Endothelial cell of hepatic sinusoid (primary cell): ENCODE results near the gene ADGRL2.

ENCODE experiments used
- in situ Hi-C: cut with HindIII; loops from 2 replicates; pipeline ENCODE4 v1.10.0; 2017; ENCODE audit warnings: low sequenced_read_pairs

ADGRL2 gene

GRCh38 chr1:81800695-81801650, at the start of gene ADGRL2:
Gene ADGRL2, plus strand, starts transcription at chr1:81800934. Its CDS starts 36,051 bp downstream, at chr1:81836985.
- in situ Hi-C loops = no loop called here

GRCh38 chr1:81752840-81753239, 47.9 kb upstream of the ADGRL2 start:
- in situ Hi-C loops = no loop called here

DNA sequence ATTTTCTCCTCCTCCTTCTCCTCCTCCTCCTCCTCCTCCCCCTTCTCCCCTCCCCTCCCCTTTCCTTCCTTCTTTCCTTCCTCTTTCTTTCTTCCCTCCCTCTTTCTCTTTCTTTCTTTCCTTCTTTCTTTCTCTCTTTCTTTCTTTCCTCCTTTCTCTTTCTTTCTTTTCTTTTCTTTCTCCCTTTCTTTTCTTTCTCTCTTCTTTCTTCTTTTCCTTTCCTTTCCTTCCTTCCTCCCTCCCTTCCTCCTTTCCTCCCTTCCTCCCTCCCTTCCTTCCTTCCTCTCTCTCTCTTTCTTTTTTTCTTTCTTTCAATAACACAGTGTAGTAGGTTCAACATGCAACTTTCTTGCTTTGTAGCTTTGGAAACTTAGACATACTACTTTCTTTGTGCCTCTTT, 46.3 kb upstream of the ADGRL2 start:
- in situ Hi-C loops = no loop called here

GRCh38 chr1:81756872-81757271, 43.9 kb upstream of the ADGRL2 start:
- in situ Hi-C loops = no loop called here

DNA sequence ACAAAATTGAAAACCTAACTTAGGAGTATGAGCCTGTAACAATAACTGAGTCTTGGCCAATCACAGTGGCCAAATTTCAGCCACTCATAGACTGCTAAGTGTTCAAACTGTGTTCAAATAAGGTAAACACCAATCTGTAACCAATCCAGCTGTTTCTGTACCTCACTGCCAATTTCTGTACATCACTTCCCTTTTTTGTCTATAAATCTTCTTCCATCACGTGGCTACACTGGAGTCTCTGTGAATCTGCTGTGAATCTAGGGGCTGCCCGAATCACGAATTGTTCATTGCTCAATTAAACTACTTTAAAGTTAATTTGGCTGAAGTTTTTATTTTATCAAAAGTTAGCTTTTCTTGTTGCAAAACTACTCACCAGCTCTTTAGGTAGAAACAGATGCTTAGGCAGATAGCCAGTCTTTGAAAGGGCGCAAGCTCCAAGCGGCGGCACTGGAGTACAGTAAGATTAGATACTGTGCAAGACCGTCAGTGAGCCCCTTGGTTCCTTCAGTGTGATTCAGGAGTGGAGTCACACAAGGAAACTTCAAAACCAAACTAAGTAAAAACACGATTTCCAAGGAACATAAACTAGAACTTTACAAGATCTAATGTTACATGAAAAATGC, 43.2 kb upstream of the ADGRL2 start:
- in situ Hi-C loops = no loop called here

GRCh38 chr1:81758181-81758580, 42.6 kb upstream of the ADGRL2 start:
- in situ Hi-C loops = no loop called here

DNA sequence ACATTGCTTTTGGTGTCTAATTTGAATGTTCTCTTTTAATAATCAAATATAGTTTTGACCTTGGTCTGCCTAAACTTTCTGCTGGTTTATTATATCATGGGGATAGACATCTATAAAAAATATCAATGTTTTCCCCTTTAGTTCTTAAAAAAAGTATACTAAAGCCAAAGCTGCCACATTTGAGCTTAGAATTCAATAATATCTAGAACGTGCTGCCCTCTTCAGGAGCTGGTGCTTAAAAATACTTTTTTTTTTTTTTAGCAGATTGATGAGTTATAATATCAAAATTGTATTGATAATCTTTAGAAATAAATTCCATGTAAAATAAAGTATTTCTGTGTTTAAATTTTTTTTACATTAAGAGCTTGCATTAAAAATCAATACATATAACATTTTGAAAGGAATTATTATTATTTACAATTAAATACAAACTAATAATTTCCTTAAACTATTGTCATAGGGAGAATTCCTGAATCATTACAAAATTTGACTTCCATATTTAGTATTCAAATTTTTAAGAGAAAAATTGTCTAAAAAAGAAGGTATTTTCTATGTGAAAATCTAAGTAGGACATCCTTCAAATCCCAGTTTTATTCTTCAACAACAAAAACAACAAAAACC, 40.1 kb upstream of the ADGRL2 start:
- in situ Hi-C loops = no loop called here

- in situ Hi-C loops = no loop called here
Measured at GRCh38 chr1:81775510-81775909, 25.2 kb upstream of the ADGRL2 start.

DNA sequence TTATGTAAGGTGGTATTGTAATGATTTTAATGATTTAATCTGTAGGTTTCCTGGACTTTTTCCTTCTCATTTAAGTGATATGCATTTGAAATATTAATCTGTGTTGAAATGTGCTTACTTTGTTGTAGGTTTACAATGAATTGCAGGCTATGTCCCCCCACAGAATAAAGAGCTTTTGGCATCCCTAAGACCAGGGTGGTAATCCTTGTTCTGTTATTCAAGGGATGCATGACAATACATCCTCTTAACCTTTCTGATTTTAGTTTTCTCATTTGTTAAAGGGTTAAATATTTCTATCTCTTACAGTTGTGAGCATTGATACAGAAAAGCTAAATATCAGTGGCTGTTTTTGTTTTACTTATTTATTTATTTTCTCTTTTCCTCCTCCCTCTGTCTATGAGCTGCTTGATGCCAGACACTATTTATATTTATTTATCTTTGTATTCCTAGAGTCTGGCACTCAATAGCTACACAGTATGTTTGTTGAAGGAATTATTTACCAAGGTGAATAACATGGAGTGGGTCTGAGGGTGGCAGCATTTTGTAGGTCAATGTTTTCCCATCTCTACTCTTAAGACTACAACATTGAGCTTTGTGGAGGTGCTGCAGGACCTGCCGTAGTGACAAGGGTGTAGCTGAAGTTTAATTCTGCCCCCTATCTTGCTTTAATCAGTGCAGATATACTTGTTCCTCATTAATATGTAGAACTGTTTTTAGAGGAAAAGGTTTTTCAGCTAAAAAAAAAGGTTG, 19.9 kb upstream of the ADGRL2 start:
- in situ Hi-C loops = no loop called here

DNA sequence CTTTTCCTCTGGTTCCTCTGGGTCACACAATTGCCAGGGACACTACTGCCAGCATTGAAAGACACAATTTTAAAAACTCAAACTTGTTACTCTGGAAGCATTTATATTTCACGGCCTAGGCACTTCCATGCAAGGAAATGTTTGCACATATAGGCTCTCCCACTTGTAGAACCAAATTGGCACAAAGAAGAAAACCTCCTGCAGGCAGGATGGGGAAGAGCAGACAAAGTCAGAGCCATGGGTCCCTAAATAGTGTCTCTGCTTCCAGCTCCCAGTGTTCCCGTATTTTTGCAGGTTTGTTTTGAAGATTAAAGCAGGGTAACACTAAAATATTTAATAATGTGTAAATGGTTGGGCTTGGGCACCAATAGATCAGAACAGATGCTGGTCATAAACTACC, 19.0 kb upstream of the ADGRL2 start:
- in situ Hi-C loops = no loop called here

GRCh38 chr1:81792184-81792583, 8.6 kb upstream of the ADGRL2 start:
- in situ Hi-C loops = no loop called here

GRCh38 chr1:81797701-81798100, 3.0 kb upstream of the ADGRL2 start:
- in situ Hi-C loops = no loop called here

DNA sequence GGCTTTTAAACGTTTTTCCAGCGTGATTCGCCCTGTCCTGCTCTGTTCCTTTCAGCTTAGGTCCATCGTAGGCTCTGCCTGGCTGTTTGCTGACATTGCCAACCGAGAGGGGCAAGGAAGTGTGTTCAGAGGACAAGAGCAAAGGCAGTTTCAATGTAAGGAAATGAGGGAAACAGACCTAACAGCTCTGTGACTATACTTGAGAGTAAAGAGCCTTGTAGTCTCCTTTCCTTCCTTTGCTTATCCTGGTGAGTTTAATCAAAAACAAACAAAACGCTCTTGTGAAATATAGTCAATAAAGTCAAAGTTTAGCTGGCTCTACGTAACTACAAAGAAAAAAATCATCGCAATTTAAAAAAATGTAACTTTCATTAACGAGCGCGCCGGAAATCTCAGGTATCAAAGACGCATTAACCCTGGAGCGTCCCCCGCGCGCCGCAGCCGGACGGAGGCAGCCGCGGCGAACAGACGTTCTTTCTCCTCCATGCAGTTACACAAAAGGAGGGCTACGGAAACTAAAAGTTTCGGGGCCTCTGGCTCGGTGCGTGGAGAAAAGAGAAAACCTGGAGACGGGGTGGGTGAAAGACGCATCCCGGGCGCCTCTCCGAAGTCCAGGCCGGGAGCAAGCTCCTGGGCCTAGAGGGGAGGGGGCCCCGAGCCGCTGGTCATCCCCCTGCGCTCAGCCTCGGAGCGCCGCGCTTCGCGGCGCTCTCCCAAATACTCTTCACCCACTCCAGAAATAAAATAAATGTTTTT, 617 bp upstream of the ADGRL2 start:
- in situ Hi-C loops = no loop called here

- in situ Hi-C loops = no loop called here
Measured at GRCh38 chr1:81801651-81802456, 1.1 kb downstream of the ADGRL2 start.

- in situ Hi-C loops = no loop called here
Measured at GRCh38 chr1:81802457-81802706, 1.6 kb downstream of the ADGRL2 start.

- in situ Hi-C loops = no loop called here
Measured at GRCh38 chr1:81802707-81803430, 2.1 kb downstream of the ADGRL2 start.

GRCh38 chr1:81803431-81804110, 2.8 kb downstream of the ADGRL2 start:
- in situ Hi-C loops = no loop called here

DNA sequence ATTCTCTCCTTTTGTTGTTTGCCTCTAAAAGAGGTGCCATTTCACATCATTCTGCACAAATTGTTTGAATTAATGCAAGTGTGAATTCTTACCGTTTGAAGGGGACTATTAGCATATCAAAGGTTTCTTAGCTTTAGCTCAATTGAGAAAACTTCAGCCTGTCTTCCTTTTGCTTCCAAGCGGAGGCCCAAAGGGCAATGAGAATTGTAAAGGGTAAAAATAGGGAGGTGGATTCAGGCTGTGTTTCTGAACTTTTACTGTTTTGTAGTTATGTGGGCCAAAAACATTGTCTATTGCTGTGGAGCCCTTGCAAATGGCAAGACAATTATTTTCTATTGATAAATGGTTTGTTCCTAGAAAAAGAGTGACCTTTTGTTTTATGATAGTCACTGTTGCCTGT, 3.6 kb downstream of the ADGRL2 start:
- in situ Hi-C loops = no loop called here
